GM21576 (cell line): ENCODE measurements around the gene CLEC3B.
"Not testable (repeated sequence)": the region's sequence is repeated elsewhere in the genome, so short reads cannot be mapped to it uniquely, and the experiment has no call there.

ENCODE experiments used
- ATAC-seq: cut with Tn5 transposase; IDR thresholded peaks from one replicate; pipeline ENCODE4 v1.9.1; 2021; ENCODE audit warnings: mild to moderate bottlenecking, moderate library complexity; ENCODE audit not compliant: unreplicated experiment

CLEC3B gene

GRCh38 chr3:45034612-45035252 is 8.6 kb downstream of the CLEC3B start:
- no peak for ATAC-seq

- ATAC-seq, result no peak
Measured at GRCh38 chr3:45035441-45036301, 9.6 kb downstream of the CLEC3B start.

- peak; percentile 62 for ATAC-seq
Measured at GRCh38 chr3:45037720-45038455, 11.8 kb downstream of the CLEC3B start.

- no peak for ATAC-seq
Measured at GRCh38 chr3:45041666-45042065, 15.6 kb downstream of the CLEC3B start.

GRCh38 chr3:45042162-45042561 is 16.1 kb downstream of the CLEC3B start:
- ATAC-seq, result no peak

- ATAC-seq, result no peak
Measured at GRCh38 chr3:45043728-45044299, 17.7 kb downstream of the CLEC3B start.

- ATAC-seq, result no peak
Measured at GRCh38 chr3:45048244-45048643, 22.1 kb downstream of the CLEC3B start.

- no peak for ATAC-seq
Measured at GRCh38 chr3:45049807-45050206, 23.7 kb downstream of the CLEC3B start.

- ATAC-seq, result no peak
Measured at GRCh38 chr3:45051685-45052084, 25.6 kb downstream of the CLEC3B start.

- ATAC-seq, result not testable (repeated sequence)
Measured at GRCh38 chr3:45053805-45054195, 27.7 kb downstream of the CLEC3B start.

- no peak for ATAC-seq
Measured at GRCh38 chr3:45054196-45054857, 28.2 kb downstream of the CLEC3B start.

GRCh38 chr3:45055032-45055410 is 28.9 kb downstream of the CLEC3B start:
- ATAC-seq, result no peak

GRCh38 chr3:45055411-45056143 is 29.5 kb downstream of the CLEC3B start:
- ATAC-seq, result no peak

- ATAC-seq, result no peak
Measured at GRCh38 chr3:45056608-45057301, 30.7 kb downstream of the CLEC3B start.

- ATAC-seq, result no peak
Measured at GRCh38 chr3:45057557-45057956, 31.5 kb downstream of the CLEC3B start.

GRCh38 chr3:45059132-45059531 is 33.0 kb downstream of the CLEC3B start:
- no peak for ATAC-seq

- no peak for ATAC-seq
Measured at GRCh38 chr3:45060165-45060892, 34.2 kb downstream of the CLEC3B start.

GRCh38 chr3:45062697-45063070 is 36.6 kb downstream of the CLEC3B start:
- no peak for ATAC-seq
